K562 (cell line): ENCODE results near the gene ELOVL1. TPM values are rescaled to one million over a fixed set of nuclear protein-coding genes. Genes with fewer than 3 reads are reported as not detected.

Source experiments
- ARID4B ChIP-seq: sonication (generic); formaldehyde crosslinking; IDR thresholded peaks from 2 replicates; pipeline ENCODE4 v1.8.0; 2022; ENCODE audit warnings: mild to moderate bottlenecking, missing genetic modification reagents
- ATF4 ChIP-seq: fragments of 450-650 bp; formaldehyde crosslinking; IDR thresholded peaks from 2 replicates; pipeline ENCODE4 v1.4.0; 2022; ENCODE audit warnings: mild to moderate bottlenecking, moderate library complexity
- CLOCK ChIP-seq: fragments of 250-450 bp; sonication (Bioruptor Pico); IDR thresholded peaks from 2 replicates; pipeline ENCODE4 v1.4.0; 2020; ENCODE audit warnings: mild to moderate bottlenecking, moderate library complexity, borderline replicate concordance
- ELF1 ChIP-seq: fragments of 200-800 bp; sonication (Bioruptor generic); IDR thresholded peaks from 2 replicates; pipeline ENCODE4 v1.6.1; 2016; ENCODE audit warnings: missing genetic modification characterization, missing compliant biosample characterization
- ELF2 ChIP-seq: fragments of 250-450 bp; sonication (Bioruptor Pico); IDR thresholded peaks from 2 replicates; pipeline ENCODE4 v1.5.0; 2021; ENCODE audit warnings: mild to moderate bottlenecking
- ILF3 ChIP-seq: fragments of 450-650 bp; IDR thresholded peaks from 2 replicates; pipeline ENCODE4 v1.6.1; 2018; ENCODE audit warnings: antibody characterized with exemption, mild to moderate bottlenecking, moderate library complexity, borderline replicate concordance
- KAT7 ChIP-seq: sonication (generic); formaldehyde crosslinking; IDR thresholded peaks from 2 replicates; pipeline ENCODE4 v1.8.0; 2022; ENCODE audit warnings: missing genetic modification reagents, mild to moderate bottlenecking, borderline replicate concordance
- RBM15 ChIP-seq: fragments of 200-400 bp; formaldehyde crosslinking; IDR thresholded peaks from 2 replicates; pipeline ENCODE4 v1.6.1; 2018; ENCODE audit warnings: mild to moderate bottlenecking, low read length, moderate library complexity; ENCODE audit not compliant: insufficient read depth
- RFX5 ChIP-seq: IDR thresholded peaks from 2 replicates; pipeline ENCODE4 v1.6.1; 2011; ENCODE audit warnings: low read depth, mild to moderate bottlenecking, improper control_type of control experiment, low read length
- SAFB ChIP-seq: fragments of 200-400 bp; formaldehyde crosslinking; IDR thresholded peaks from 2 replicates; pipeline ENCODE4 v1.6.1; 2017; ENCODE audit warnings: low read depth, low read length, borderline replicate concordance
- THAP12 ChIP-seq: fragments of 250-450 bp; sonication (Bioruptor Pico); IDR thresholded peaks from 2 replicates; pipeline ENCODE4 v1.9.0; 2021; ENCODE audit warnings: mild to moderate bottlenecking, inconsistent platforms
- ZNF311 ChIP-seq: fragments of 250-450 bp; sonication (Bioruptor Pico); IDR thresholded peaks from 2 replicates; pipeline ENCODE4 v1.4.0; 2020; ENCODE audit warnings: mild to moderate bottlenecking, moderate library complexity
- ZNF589 ChIP-seq: fragments of 200-800 bp; sonication (Bioruptor generic); IDR thresholded peaks from 2 replicates; pipeline ENCODE4 v1.6.1; 2016; ENCODE audit warnings: low read depth, missing genetic modification characterization, missing compliant biosample characterization
- ZNF740 ChIP-seq, 3 experiments: fragments of 200-800 bp in 1 of 3; sonication (Bioruptor generic) in 1 of 3; sonication (generic) in 1 of 3; formaldehyde crosslinking in 1 of 3; IDR thresholded peaks; 2 replicates each; pipeline versions ENCODE4 v1.6.1 to v1.8.0; 2016 to 2022; ENCODE audit warnings: mild to moderate bottlenecking in 2 of 3, missing compliant biosample characterization in 2 of 3, missing genetic modification characterization in 2 of 3, missing genetic modification reagents in 1 of 3
- ZZZ3 ChIP-seq: fragments of 450-650 bp; IDR thresholded peaks from 2 replicates; pipeline ENCODE4 v1.6.1; 2016; ENCODE audit warnings: antibody characterized with exemption, mild to moderate bottlenecking, moderate library complexity
- polyA plus RNA-seq, 8 experiments: library from polyadenylated mRNA; depleted of rRNA in 4 of 8; stranded (reverse) in 5 of 8; unstranded in 3 of 8; fragments of >200 nt; fragmentation: Nextera tagmentation in 2 of 8; fragmentation: Illumina TruSeq in 1 of 8; extraction: Ambion mirVana in 2 of 8; extraction: Trizol in 1 of 8; gene quantifications; 2 replicates each; pipeline versions ENCODE4 v1.2.1 to v1.2.3, GENCODE V29; 2011 to 2014; ENCODE audit warnings: inconsistent platforms in 1 of 8, missing spikeins in 1 of 8
- total RNA-seq, 7 experiments: library from RNA; depleted of rRNA in 6 of 7; stranded (reverse); fragments of >200 nt in 6 of 7; fragmentation: Illumina TruSeq in 2 of 7; extraction: Trizol in 2 of 7; gene quantifications; 2 replicates each; pipeline versions ENCODE4 v1.2.1 to v1.2.3, GENCODE V29; 2011 to 2021; ENCODE audit warnings: low replicate concordance in 1 of 7

The ELOVL1 gene
- total and polyA plus RNA-seq, 9 of the 15 experiments (the other 6 are each of a cell fraction or from before 2014, with no cell fraction given), result 51.0 to 157 (median 70.3) TPM

- TF ChIP-seq THAP12 (CRISPR knock-in tag), result no peak
- no peak for TF ChIP-seq ZNF589 (CRISPR knock-in tag)
- TF ChIP-seq ZNF740 (CRISPR knock-in tag; IDR thresholded peaks at IDR 0.05), result no peak
- TF ChIP-seq ZNF740 (tag; IDR thresholded peaks at IDR 0.05), result no peak
- TF ChIP-seq ILF3, result no peak
- no peak for TF ChIP-seq CLOCK (CRISPR knock-in tag)
- TF ChIP-seq RFX5, result no peak
- peak; percentile 24; the same call in 1 of the 2 replicates for TF ChIP-seq ARID4B (CRISPR knock-in tag)
- no peak for TF ChIP-seq SAFB
- no peak for TF ChIP-seq ATF4 (CRISPR knock-in tag)
- no peak for TF ChIP-seq KAT7 (CRISPR knock-in tag)
- no peak for TF ChIP-seq ZZZ3
- no peak for TF ChIP-seq ELF1 (tag)
- no peak for TF ChIP-seq RBM15
- no peak for TF ChIP-seq ELF2 (CRISPR knock-in tag)
- no peak for TF ChIP-seq ZNF311 (CRISPR knock-in tag)
Observed at GRCh38 chr1:43358121-43358745, 9.6 kb downstream of the ELOVL1 start (continued).
